GM08714 (cell line): ENCODE results near the gene NPM3.

Experiments
- H3K4me3 ChIP-seq: fragments of 200-500 bp; sonication (Bioruptor generic); 2 replicates; pipeline ENCODE4 v1.5.1; 2014; ENCODE audit warnings: mild to moderate bottlenecking, low read length, inconsistent platforms
- ZNF274 ChIP-seq: IDR thresholded peaks from 2 replicates; pipeline ENCODE4 v1.6.1; 2012; ENCODE audit warnings: mild to moderate bottlenecking, low read depth, low read length

The NPM3 gene, protein sequence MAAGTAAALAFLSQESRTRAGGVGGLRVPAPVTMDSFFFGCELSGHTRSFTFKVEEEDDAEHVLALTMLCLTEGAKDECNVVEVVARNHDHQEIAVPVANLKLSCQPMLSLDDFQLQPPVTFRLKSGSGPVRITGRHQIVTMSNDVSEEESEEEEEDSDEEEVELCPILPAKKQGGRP

DNA sequence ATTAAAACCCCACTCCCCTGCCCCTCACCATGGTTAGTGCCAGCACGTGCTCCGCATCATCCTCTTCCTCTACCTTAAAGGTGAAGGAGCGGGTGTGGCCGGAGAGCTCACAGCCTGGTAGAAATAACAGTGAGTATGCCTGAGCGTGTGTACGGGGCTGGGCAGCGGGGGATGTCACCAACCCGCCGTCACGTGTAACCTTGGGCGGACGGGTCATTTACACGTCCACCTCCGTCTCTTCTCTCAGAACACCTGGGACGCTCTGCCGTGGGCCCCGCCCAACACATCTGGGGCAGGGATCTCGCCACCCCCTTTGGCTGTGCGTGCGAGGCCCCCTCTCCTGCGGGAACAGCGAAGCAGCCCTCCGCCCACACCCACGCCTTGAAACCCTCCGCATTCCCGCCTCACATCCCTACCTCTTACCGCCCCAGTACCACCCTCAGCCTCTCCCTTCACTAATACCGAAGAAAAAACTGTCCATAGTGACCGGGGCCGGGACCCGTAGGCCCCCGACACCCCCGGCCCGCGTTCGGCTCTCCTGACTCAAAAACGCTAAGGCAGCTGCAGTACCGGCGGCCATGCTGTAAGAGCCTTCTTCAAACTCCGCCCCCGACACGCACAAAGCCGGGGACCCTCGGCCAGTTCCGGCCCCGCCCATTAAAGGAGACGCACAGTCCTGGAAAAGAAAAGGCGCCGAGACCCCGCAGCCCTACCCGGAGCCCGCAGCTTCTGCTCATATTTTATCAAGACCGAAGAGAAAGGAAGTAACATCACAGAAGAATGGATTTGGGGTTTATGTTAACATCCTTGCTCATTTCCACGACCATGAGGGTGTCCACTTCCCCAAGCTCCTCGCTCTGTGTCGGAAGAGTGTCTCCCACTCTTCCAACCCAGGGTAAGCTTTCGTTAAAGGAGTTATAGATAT, at the start of gene NPM3:
Gene NPM3 (minus strand): TSS at position 636 of the 925 bp plus-strand sequence. CDS start 56 bp downstream, at position 580.
- TF ChIP-seq ZNF274, result no peak

GRCh38 chr10:101832325-101832771, 49.1 kb upstream of the NPM3 start:
- no peak for TF ChIP-seq ZNF274
- no peak overlapping the region for H3K4me3 ChIP-seq

More for the DNA sequence above, at the start of gene NPM3:
- H3K4me3 ChIP-seq, result peak within 1 kb of the TSS; percentile 88

- peak overlapping the region; percentile 54; the same call in 1 of the 2 replicates for H3K4me3 ChIP-seq
- no peak for TF ChIP-seq ZNF274
Observed at GRCh38 chr10:101831169-101831811, 48.0 kb upstream of the NPM3 start.

- H3K4me3 ChIP-seq, result peak overlapping the region; percentile 54; the same call in 1 of the 2 replicates
- TF ChIP-seq ZNF274, result no peak
Observed at GRCh38 chr10:101830322-101831168, 47.3 kb upstream of the NPM3 start.

GRCh38 chr10:101829561-101830315, 46.5 kb upstream of the NPM3 start:
- H3K4me3 ChIP-seq, result peak overlapping the region; percentile 54; the same call in 1 of the 2 replicates
- TF ChIP-seq ZNF274, result no peak

DNA sequence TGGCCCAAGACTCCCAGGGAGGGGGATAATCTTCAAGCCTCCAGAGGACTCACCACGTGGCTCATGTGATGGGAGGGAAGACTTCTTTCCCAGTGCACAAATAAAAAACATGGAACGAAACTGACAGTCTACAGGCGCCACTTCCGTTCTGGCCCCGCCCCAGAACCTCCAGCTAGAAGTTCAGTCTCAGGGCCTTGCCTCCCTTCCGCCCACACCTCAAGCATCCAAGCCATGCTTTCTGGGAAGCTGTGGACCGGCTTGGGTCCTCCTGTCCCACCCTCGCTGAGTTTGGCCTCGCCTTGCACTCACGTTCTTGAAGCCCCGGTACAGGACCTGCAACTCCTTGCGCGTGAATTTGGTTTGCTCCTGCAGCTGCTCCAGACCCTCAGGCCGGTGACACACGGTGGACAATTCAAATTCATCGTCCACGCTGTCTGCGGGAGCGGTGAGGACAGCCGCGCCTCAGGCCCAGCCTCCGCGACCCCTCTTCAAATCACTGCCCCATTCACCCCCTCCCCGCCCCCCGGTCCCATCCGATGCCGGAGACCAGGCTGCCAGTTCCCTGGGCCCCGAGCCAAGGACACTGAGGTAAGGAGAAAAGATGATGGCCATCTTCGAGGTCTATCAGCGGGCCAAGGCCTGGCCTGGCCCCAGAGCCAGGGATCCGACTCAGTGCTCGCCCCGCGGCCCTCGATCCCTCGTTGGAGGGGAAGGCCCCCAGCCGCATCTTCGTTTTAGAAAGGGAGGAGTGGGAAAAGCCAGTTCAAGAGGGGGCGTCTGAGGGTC, 45.7 kb upstream of the NPM3 start:
- H3K4me3 ChIP-seq, result no peak overlapping the region

GRCh38 chr10:101827919-101828600, 44.8 kb upstream of the NPM3 start:
- TF ChIP-seq ZNF274, result no peak
- no peak overlapping the region for H3K4me3 ChIP-seq

More for the DNA sequence above, 45.7 kb upstream of the NPM3 start:
- TF ChIP-seq ZNF274, result no peak

- TF ChIP-seq ZNF274, result no peak
- no peak overlapping the region for H3K4me3 ChIP-seq
Observed at GRCh38 chr10:101826852-101827434, 43.7 kb upstream of the NPM3 start.

- TF ChIP-seq ZNF274, result no peak
- H3K4me3 ChIP-seq, result no peak overlapping the region
Observed at GRCh38 chr10:101824736-101825135, 41.5 kb upstream of the NPM3 start.

DNA sequence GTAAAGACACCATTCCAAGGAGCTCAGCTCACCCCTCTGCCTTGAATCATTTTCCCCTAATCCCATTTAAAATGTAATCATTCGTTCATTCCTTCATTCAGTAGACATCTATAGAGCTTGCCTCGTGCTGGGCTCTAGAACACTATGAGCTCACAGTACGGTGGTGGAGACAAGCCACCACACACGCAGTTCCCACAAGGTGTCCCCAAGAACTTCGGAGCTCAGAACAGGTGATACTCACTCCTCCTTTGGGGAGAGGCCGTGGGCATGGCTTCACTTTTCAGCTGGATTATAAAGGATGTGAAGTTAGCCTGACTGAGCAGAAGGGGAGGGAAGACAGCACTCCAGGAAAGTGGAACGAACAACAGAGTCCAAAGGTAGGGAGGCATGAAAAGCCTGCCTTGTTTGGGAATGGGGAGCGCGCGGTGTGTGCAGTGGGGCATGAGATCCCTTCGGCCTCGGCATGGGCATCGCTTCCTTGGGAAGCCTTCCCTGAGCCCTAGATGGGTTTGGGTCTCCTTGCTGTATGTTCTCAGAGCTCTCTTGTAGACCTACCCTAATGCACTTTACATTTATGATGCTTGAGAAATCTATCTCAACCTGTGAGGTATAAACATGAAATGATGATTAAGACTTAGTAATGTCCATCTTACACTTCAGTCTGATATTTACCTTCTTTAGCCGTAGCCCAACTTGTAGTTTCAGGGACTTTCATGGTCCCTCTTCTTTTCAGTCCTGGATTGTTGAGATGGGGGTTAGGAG, 35.8 kb upstream of the NPM3 start:
- no peak for TF ChIP-seq ZNF274

More for the DNA sequence above, 35.8 kb upstream of the NPM3 start:
- H3K4me3 ChIP-seq, result peak overlapping the region; percentile 74
